HG03039 (cell line): ENCODE results near the gene CNTNAP4.

ENCODE experiments used
- ATAC-seq: cut with Tn5 transposase; IDR thresholded peaks from one replicate; pipeline ENCODE4 v1.9.1; 2021; ENCODE audit warnings: mild to moderate bottlenecking, moderate library complexity; ENCODE audit not compliant: unreplicated experiment

CNTNAP4 gene

GRCh38 chr16:76574651-76575050, 297.4 kb downstream of the CNTNAP4 start:
- no peak for ATAC-seq

- ATAC-seq: no peak
These were observed 299.3 kb downstream of the CNTNAP4 start for GRCh38 chr16:76576526-76576925.

- peak; percentile 70 for ATAC-seq
These were observed 299.8 kb downstream of the CNTNAP4 start for GRCh38 chr16:76577003-76577402.

GRCh38 chr16:76579277-76579922, 302.2 kb downstream of the CNTNAP4 start:
- no peak for ATAC-seq

- no peak for ATAC-seq
These were observed 306.3 kb downstream of the CNTNAP4 start for GRCh38 chr16:76583466-76583865.

GRCh38 chr16:76583945-76584344, 306.7 kb downstream of the CNTNAP4 start:
- ATAC-seq: no peak

GRCh38 chr16:76598498-76598897, 321.3 kb downstream of the CNTNAP4 start:
- no peak for ATAC-seq

- no peak for ATAC-seq
These were observed 330.1 kb downstream of the CNTNAP4 start for GRCh38 chr16:76607317-76607716.
